ENCODE data around the gene VDAC1. TPM values are rescaled to one million over a fixed set of nuclear protein-coding genes. Genes with fewer than 3 reads are reported as not detected.
"Not testable (repeated sequence)": the region's sequence is repeated elsewhere in the genome, so short reads cannot be mapped to it uniquely, and the experiment has no call there.

Gene VDAC1
- 680 and 772 TPM in 2 replicates for total RNA-seq (2014; rRNA removed; shearing (Covaris generic); ENCODE audit: low replicate concordance)

GRCh38 chr5:134004626-134005416 lies at the start of gene VDAC1:
VDAC1 (minus strand) TSS chr5:134004975; CDS start chr5:133993012, 11,963 bp downstream.
- DNase-seq = peak; percentile 91
- Histone ChIP-seq H3K4me3 (peak within 1 kb of the TSS; percentile 84), H3K9me3 (no peaks in the 10 kb centered on the region), H3K36me3 (peaks cover 52% of the 10 kb centered on the region), H3K27me3 (no peaks in the 10 kb centered on the region)

GRCh38 chr5:134053840-134054338 lies 49.1 kb upstream of the VDAC1 start:
- H3K4me3 ChIP-seq = no peak overlapping the region
- DNase-seq = no peak
- H3K36me3 ChIP-seq = no peaks in the 10 kb centered on the region
- no peaks in the 10 kb centered on the region; the same call in 1 of the 2 replicates for H3K27me3 ChIP-seq
- H3K9me3 ChIP-seq = no peaks in the 10 kb centered on the region

GRCh38 chr5:134053314-134053839 lies 48.6 kb upstream of the VDAC1 start:
- no peak for DNase-seq
- Histone ChIP-seq H3K36me3 (no peaks in the 10 kb centered on the region), H3K27me3 (no peaks in the 10 kb centered on the region; the same call in 1 of the 2 replicates), H3K4me3 (no peak overlapping the region), H3K9me3 (no peaks in the 10 kb centered on the region)

GRCh38 chr5:134051305-134051704 lies 46.5 kb upstream of the VDAC1 start:
- Histone ChIP-seq H3K27me3 (no peaks in the 10 kb centered on the region; the same call in 1 of the 2 replicates), H3K36me3 (no peaks in the 10 kb centered on the region), H3K9me3 (no peaks in the 10 kb centered on the region), H3K4me3 (no peak overlapping the region)
- no peak for DNase-seq

- no peaks in the 10 kb centered on the region for H3K36me3 ChIP-seq
- DNase-seq = no peak
- no peak overlapping the region for H3K4me3 ChIP-seq
- no peaks in the 10 kb centered on the region for H3K27me3 ChIP-seq
- H3K9me3 ChIP-seq = no peaks in the 10 kb centered on the region
Observed at GRCh38 chr5:134048864-134049263, 44.1 kb upstream of the VDAC1 start.

- H3K9me3 ChIP-seq = no peaks in the 10 kb centered on the region
- no peak overlapping the region for H3K4me3 ChIP-seq
- no peak for DNase-seq
- no peaks in the 10 kb centered on the region for H3K27me3 ChIP-seq
- H3K36me3 ChIP-seq = no peaks in the 10 kb centered on the region
Observed at GRCh38 chr5:134047687-134048056, 42.9 kb upstream of the VDAC1 start.

- DNase-seq = no peak
- H3K9me3 ChIP-seq = no peaks in the 10 kb centered on the region
- H3K36me3 ChIP-seq = no peaks in the 10 kb centered on the region
- no peaks in the 10 kb centered on the region for H3K27me3 ChIP-seq
- H3K4me3 ChIP-seq = no peak overlapping the region
Observed at GRCh38 chr5:134046801-134047686, 42.3 kb upstream of the VDAC1 start.

GRCh38 chr5:134046330-134046729 lies 41.6 kb upstream of the VDAC1 start:
- H3K4me3 ChIP-seq = no peak overlapping the region
- H3K27me3 ChIP-seq = no peaks in the 10 kb centered on the region
- no peak for DNase-seq
- H3K9me3 ChIP-seq = no peaks in the 10 kb centered on the region
- H3K36me3 ChIP-seq = no peaks in the 10 kb centered on the region

- H3K36me3 ChIP-seq = no peaks in the 10 kb centered on the region
- H3K4me3 ChIP-seq = no peak overlapping the region
- no peaks in the 10 kb centered on the region for H3K9me3 ChIP-seq
- no peaks in the 10 kb centered on the region for H3K27me3 ChIP-seq
- no peak for DNase-seq
Observed at GRCh38 chr5:134043793-134044792, 39.3 kb upstream of the VDAC1 start.

- DNase-seq = no peak
- H3K9me3 ChIP-seq = no peaks in the 10 kb centered on the region
Observed at GRCh38 chr5:134041570-134042411, 37.0 kb upstream of the VDAC1 start.

GRCh38 chr5:134038138-134038537 lies 33.4 kb upstream of the VDAC1 start:
- H3K9me3 ChIP-seq = no peaks in the 10 kb centered on the region
- no peaks in the 10 kb centered on the region for H3K36me3 ChIP-seq
- no peak overlapping the region for H3K4me3 ChIP-seq
- DNase-seq = no peak
- no peaks in the 10 kb centered on the region for H3K27me3 ChIP-seq

More at GRCh38 chr5:134041570-134042411, 37.0 kb upstream of the VDAC1 start:
- Histone ChIP-seq H3K4me3 (no peak overlapping the region), H3K27me3 (no peaks in the 10 kb centered on the region), H3K36me3 (no peaks in the 10 kb centered on the region)

GRCh38 chr5:134037160-134037559 lies 32.4 kb upstream of the VDAC1 start:
- Histone ChIP-seq H3K27me3 (no peaks in the 10 kb centered on the region), H3K9me3 (no peaks in the 10 kb centered on the region), H3K36me3 (no peaks in the 10 kb centered on the region), H3K4me3 (no peak overlapping the region)
- no peak for DNase-seq

- Histone ChIP-seq H3K27me3 (no peaks in the 10 kb centered on the region), H3K9me3 (no peaks in the 10 kb centered on the region), H3K36me3 (no peaks in the 10 kb centered on the region), H3K4me3 (no peak overlapping the region)
- no peak for DNase-seq
Observed at GRCh38 chr5:134034326-134034725, 29.6 kb upstream of the VDAC1 start.

- not testable (repeated sequence) for H3K27me3 ChIP-seq, H3K9me3 ChIP-seq, H3K36me3 ChIP-seq, DNase-seq, H3K4me3 ChIP-seq
Observed at GRCh38 chr5:134030303-134030964, 25.7 kb upstream of the VDAC1 start.

GRCh38 chr5:134029156-134029555 lies 24.4 kb upstream of the VDAC1 start:
- no peaks in the 10 kb centered on the region for H3K9me3 ChIP-seq

More at GRCh38 chr5:134029156-134029555, 24.4 kb upstream of the VDAC1 start:
- peak; percentile 79 for DNase-seq
- H3K36me3 ChIP-seq = no peaks in the 10 kb centered on the region
- H3K4me3 ChIP-seq = no peak overlapping the region
- no peaks in the 10 kb centered on the region for H3K27me3 ChIP-seq
